HG02678 (cell line): ENCODE data around the gene RFPL2.
"Not testable (repeated sequence)": the region's sequence is repeated elsewhere in the genome, so short reads cannot be mapped to it uniquely, and the experiment has no call there.

Source experiments
- ATAC-seq: cut with Tn5 transposase; IDR thresholded peaks from one replicate; pipeline ENCODE4 v1.9.1; 2021; ENCODE audit warnings: mild to moderate bottlenecking, moderate library complexity; ENCODE audit not compliant: unreplicated experiment

Gene RFPL2

DNA sequence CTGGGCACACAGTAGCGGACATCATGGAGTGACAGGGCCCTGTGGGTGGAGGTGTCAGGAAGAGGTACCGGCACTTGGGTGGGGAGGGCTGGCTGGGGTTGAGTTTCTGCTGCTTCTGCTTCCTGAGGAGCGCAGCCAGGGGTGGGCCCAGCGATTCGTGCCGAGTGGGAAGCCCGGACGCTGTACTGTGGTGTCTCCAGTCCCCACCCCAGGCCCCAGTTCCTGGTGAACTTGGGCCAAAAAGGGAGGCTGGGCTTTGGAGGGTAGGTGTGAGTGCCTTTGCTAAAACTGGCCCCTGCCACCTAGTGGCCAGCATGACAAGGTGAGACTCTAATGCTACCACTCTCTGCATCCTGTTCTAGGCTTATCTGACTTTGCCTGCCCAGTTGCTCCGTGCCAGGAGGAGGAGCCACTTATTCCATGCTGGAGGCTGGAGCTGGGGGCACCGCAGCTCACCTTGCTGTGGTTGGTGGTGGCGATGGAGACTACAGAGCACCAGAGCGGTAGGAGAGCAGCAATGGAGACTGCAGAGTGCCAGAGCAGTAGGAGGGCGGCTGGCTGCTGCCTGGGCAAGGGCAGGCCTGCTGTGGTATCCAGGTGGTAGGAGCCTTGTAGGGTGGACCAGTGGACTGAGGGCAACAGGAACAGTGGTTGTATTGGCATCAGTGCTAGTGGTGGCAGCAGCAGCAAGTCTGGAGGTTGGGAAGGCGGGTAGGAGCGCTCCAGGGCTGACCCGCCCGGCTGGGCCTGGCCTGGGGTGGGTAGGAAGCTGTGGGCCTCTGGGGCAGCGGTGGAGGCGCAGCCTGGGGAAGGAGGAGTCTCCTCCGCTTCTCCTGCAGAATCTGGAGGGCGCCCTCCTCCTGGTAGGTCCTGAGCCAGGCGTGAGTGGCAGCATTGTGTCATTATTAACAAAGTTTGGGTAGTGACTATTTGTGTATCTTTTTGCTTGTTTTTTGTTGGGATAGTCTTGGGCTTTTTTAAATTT is 2.2 kb upstream of the RFPL2 start:
- no peak for ATAC-seq

DNA sequence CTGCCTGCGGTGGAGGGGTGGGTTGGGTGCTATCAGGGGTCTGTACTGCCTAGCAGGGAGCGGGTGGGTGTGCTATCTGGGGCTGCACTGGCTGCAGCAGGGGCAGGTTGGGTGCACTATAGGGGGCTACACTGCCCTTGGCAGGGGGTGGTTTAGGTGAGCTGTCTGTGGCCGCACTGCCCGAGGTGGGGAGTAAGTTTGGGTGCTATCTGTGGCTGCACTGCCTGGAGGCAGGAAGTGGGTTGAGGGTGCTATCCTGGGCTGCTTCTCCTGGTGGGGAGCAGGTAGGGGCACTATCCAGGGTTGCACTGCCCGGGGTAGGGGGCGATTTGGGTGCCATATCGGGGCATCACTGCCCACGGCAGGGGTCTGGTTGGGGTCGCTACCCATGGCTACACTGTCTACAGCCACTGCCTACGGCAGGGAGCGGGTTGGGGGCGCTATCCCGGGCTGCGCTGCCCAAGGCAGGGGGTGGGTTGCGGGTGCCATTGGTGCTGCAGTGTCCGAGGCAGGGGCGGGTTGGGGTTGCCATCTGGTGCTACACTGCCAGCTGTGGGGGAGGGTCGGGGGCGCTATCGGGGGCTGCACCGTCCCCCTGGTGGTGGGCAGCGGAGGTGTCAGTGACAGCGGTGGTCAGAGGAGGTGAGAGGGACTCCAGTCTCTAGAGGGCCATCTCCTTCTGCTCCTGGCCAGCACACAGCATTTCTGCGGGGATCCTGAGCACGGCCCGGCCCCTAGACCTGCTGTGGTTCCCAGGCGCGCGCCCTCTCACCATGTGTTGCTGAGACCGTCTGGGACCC is 1.3 kb upstream of the RFPL2 start:
- no peak for ATAC-seq

DNA sequence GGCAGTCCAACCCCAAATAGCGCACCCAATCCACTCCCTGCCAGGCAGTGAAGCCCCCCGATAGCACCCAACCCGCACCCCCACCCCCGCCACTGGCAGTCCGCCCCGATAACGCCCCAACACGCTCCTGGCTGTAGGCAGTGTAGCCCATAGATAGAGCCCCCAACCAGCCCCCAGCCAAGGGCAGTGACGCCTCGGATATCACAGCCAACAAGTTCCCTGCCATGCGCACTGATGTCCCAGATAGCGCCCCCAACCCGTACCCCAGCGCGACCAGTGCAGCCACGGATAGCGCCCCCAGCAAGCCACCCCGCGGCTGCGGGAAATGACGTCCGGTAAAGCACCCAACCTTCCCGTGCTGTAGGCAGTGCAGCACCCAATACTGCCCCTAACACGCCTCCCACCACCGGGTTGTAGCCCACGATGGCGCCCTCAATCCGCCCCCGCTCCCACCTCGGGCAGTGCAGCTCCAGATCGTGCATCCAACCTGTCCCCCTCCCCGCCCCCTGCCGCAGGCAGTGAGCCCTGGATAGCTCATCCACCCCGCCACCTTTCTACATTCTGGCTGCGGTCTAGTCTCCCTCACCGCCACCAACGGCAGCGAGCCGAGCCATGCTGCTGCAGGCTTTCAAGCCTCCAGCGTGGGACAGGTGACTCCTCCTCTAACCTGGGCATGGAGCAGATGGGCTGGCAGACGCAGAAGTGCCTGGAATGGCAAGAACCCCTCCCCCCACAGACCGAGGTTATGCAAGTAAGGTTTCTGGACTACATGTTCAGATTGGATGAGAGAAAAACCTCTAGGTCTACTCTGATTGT is 625 bp downstream of the RFPL2 start:
- ATAC-seq = no peak

DNA sequence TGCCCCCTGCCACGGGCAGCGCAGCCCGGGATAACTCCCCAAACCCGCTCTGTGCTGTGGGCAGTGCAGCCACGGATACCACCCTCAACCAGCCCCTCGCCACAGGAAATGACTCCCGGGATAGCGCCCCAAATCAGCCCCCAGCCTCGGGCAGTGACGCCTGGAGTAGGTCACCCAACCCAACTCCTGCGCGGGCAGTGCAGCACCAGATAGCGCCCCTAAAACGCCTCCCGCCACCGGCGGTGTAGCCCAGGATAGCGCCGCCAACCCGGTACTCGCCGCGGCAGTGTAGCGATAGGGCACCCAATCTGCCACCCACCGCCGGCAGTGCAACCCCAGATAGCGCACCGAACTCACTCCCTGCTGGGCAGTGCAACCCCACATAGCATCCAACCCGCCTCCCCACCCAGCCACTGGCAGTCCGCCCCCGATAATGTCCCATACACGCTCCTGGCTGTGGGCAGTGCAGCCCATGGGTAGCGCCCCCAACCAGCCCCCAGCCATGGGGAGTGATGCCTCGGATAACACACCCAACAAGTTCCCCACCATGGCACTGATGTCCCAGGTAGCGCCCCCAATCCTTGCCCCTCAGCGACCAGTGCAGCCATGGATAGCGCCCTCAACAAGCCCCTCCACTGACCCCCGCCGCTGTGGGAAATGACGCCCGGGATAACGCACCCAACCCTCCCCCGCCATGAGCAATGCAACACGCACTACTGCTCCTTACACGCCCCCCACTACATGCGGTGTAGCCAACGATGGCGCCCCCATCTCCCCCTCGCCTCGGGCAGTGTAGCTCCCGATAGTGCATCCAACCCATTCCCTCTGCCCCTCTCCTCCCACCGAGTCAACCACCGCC is 1.5 kb downstream of the RFPL2 start:
- no peak for ATAC-seq

DNA sequence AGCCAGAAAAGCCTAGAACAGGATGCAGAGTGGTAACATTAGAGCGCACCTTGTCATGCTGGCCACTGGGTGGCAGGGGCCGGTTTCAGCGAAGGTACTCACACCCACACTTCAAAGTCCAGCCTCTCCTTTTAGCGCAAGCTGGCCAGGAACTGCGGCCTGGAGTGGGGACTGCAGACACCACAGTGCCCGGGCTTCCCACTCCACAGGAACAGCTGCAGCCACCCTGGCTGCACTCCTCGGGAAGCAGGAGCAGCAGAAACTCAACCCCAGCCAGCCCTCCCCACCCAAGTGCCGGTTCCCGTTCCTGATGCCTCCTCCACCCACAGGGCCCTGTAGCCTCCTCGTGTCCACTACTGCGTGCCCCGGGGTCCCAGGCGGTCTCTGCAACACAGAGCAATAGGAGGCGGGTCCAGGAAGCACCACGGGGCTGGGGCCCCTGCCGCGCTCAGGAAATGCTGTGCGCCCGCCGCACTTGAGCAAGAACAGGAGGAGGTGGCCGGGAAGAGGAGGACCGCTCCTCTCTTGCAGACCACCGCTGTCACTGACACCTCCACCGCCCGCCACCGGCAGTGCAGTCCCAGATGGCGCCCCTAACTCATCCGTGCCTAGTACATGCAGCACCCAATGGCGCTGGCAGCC is 2.2 kb downstream of the RFPL2 start:
- ATAC-seq = no peak

DNA sequence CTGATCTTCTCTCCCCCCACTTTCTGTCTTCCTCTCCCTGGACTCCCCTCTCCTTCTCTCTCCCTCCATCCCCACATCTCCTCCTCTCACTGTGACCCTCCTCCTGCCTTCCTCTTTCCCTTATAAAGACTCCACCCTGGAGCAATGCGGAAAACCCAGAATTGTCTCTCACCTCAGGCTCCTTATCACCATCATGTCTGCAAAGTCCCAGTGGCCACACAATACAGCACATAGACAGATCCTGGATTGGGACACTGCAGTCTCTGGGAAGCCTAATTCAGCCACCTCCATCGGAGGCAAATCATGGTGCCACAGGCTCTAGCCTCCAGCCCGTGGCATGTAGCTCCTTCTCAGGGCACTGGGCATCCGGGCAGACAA is 2.7 kb downstream of the RFPL2 start:
- no peak for ATAC-seq

DNA sequence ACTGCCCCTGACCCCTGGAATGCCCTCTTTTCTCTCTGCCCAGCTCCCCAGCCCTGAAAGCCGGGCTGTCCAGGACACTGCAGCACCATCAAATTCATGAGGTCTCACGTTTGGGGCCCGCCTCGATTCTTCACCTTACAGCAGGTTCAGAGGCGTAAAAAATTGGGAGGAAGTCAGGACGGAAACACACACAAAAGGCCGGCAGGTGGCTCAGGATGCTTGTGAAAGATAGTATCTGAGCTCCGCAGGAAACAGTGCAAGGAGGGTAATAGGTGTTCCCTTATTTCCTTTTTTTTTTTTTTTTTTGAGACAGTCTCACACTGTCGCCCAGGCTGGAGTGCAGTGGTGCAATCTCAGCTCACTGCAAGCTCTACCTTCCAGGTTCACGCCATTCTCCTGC is 4.1 kb downstream of the RFPL2 start:
- no peak for ATAC-seq

DNA sequence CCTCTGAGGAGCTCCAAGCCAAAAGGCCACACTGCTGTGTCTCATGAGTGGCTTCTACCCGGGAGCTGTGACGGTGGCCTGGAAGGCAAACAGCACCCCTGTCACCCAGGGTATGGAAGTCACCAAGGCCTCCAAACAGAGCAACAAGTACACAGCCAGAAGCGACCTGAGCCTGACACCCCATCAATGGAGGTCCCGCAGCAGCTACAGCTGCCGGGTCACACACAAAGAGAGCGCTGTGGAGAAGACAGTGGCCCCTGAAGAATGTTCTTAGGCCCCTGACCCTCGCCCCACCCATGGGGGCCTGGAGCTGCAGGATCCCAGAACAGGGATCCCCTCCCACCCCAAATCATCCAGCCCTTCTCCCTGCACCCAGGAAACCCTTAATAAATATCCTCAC is 4.9 kb downstream of the RFPL2 start:
- ATAC-seq = no peak

DNA sequence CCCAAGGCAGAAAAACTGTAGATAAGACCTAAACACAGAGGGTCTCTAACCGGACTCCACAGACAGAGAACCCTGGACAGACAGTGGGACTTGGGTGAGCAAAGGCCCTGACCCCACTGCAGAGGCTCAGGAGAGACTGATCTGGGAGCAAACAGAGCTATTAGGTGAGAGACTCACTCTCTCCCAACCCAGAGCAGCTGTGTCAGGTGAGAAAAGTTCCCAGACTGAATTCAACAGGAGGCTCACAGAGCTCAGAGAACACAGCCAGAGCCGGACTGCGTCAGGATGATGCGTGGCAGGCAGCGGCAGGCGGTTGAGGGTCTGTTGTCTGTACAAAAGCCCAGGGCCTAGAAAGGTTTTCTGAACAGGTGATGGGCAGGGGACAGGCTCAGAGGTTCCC is 5.5 kb downstream of the RFPL2 start:
- ATAC-seq = no peak

DNA sequence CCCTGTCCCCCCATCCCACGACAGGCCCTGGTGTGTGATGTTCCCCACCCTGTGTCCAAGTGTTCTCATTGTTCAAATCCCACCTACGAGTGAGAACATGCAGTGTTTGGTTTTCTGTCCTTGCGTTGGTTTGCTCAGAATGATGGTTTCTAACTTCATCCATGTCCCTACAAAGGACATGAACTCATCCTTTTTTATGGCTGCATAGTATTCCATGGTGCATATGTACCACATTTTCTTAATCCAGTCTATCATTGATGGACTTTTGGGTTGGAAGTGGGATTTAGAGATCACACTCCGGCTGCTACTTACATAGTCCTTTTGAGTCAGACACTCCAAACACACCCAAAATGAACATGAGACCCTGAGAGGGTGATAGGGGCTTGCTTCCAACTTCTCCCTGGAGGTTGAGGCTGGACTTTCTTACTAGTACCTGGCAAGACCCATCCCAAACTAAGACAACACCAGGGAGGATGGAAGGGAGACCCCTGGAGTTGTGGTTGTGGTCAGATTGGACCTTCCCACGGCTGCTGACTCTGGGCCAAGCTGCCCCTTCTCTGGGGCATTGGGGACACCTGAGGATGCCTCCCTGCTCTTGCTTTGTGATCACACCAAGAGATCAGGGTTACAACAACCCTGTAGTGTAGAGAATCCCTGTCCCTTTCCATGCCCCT is 7.2 kb downstream of the RFPL2 start:
- not testable (repeated sequence) for ATAC-seq

DNA sequence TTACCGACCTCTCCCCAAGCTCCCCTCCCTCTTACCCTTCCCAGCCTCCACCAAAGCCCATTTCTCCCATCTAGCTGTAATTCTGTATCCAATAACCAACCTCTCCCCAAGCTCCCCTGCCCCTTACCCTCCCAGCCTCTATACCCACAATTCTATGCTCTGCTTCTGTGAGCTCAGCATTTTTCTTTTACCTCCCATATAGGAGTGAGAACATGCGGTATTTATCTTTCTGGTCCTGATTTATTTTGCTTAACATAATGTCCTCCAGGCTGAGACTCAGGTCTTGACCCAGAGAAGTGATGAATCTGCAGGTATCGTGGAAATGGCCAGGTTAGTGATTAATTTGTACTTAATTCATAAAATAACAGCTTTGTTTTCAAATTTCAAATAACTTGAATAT is 9.0 kb downstream of the RFPL2 start:
- not testable (repeated sequence) for ATAC-seq

DNA sequence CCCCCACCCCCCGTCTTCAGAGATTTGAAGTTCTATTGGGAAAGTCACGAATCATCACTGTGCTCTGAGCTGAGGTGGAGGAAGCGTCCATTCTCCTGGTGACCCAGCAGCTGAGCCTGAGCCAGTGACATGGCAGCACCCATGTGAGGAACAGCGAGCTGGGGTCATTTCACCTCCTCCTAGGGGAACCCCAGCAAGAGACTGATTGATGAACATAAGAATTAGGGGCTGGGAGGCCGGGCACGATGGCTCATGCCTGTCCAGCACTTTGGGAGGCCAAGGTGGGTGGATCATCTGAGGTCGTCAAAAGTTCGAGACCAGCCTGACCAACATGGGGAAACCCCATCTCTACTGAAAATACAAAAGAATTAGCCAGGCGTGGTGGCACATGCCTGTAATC is 11.5 kb downstream of the RFPL2 start:
- not testable (repeated sequence) for ATAC-seq

DNA sequence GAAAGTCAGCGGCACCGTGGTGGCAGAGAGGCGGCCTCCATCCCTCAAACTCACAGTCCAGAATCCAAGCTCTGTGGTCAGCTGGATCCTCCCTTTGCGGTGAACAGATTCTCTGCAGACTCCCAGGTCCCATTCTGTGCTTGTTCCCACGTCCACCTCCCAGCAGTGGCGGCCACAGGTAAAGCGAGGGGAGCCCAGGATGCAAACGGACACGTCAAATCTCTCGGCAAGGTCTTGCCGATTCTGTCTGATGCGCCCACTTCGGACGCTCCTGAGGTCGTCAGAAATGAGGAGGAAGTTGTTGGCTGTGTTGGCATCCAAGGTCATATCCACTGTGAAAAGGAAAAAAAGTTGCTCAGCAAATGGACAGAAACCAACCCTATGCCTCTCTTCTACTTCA is 13.9 kb downstream of the RFPL2 start:
- ATAC-seq = not testable (repeated sequence)

DNA sequence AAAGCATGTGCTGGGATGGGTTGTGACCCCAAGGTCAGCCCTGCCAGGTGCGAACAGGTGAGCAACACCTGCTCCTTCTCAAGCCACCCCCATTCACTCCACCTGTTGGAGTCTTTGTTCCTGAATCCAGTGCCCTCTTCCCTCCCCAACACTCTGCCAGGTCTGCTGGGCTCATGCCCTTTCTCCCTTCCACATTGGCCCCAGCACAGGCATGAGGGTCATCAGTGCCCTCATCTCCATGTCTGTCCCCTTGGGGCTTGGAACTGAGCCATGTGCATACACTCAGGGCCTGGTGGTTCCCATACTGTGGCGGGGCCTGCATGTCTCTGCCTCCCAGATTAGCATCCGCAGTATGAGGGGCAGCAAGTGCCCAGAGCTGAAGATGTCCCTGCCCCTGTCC is 19.1 kb downstream of the RFPL2 start:
- no peak for ATAC-seq

DNA sequence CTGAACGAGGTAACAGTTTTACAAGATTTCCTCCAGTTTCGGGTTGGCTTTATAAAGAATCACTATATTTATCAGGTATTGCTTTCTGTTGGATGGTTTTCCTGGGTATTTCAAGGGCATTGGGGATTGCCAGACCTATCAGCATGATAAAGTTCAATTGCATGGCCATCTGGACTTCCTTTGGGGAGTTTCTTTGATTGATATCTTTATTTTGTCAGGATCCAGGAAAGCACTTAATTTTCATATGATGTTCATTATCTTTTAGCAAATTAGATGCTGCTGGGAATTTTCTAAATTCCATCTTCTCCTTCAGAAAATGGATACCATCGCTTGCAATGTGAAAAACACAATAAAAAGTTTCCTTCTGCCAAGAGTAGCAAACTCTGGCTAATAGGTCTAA is 21.2 kb downstream of the RFPL2 start:
- no peak for ATAC-seq

DNA sequence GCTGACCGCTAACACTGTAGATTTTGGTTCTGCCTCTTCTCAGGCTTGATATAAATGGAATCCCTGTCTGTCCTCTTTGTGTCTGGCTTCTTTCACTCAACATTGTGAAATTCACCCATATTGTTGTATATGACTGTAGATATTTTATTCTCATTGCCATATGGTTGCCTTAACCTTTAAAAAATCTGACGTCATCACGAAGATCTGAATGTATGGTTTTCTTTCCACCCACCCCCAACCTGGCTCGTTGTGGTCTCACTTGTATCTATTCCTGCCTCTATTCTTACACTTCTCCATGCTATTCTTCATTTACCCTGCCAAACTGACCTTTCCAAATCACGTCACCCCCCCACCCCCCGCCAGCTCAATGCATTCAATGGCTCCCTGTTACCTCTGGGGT is 23.8 kb downstream of the RFPL2 start:
- ATAC-seq = no peak

DNA sequence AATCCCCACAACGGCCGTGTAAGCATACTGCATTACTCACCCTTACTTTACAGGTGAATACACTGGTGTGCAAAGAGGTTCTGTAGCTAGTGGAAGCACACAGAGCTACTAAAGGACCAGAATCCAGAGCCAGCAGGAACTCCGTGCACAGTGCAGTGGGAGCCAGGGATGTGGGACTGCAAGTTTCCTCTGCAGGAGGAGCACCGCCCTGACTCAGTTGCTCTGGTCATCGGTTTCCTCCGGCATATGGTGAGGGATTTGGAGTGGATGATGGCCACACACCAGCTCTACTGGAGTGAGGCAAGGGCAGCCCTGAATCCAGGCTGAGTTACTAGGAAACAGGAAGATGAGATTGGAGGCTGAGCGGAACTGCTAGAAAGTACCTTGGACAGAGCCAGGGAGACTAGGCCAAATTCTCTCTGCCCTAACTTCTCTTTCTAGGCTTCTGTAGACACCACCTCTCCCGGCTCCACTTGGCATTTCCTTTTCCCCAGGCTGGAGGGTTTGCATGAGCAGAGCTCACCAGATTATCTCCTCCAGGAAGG is 27.6 kb downstream of the RFPL2 start:
- ATAC-seq = no peak

DNA sequence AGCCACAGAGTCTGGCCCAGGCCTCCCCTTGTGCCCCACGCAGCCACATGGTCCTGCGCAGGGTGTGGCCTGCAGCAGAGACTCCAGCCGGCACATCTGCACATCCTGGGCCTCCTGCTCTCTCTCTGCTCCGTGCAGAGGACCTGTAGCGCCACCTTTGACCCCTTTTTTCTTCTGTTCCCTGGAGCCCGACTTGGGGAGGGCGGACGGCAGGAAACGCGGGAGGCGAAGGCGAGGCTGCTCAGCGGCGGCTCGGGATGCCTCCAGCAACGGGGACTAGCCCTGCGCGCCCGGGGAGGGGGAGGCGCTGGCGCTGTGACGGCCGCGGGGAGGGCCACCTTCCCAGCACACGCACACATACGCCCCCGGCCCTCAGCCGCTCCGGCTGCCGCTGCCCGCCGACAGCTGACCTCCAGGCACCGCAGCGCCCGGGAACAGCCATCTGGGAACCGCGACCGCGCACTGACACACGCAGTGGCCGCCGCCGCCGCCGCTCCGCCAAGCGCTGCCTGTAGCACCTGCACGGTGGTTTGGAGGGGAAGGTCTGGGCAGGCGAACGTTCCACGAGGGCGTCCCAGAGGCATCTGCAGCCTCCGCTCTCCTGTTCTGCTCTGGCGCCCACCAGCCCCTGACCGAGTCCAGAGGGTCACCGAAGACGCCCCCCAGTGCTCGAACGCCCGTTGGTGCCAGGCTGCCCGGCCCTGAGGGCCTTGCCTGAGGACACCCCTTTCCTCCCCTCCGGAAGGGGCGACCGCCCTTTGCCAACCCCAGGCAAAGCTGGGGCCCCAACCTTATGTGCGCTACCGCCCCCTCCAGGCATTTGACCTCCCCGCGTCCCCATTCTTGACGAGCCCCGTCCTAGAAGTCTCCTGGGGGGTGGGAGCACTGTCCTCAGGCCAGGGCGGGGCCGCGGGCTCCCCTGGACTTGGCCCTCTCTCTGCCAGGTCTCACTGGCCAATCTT is 28.9 kb downstream of the RFPL2 start:
- ATAC-seq = no peak
